KMS-11 (cell line): ENCODE measurements around the gene SLC66A2.
"Not testable (repeated sequence)": the region's sequence is repeated elsewhere in the genome, so short reads cannot be mapped to it uniquely, and the experiment has no call there.

Experiments
- H2AFZ ChIP-seq: fragments of 200-600 bp; sonication (generic); 2 replicates; pipeline ENCODE4 v1.6.1; 2016; ENCODE audit warnings: antibody characterized with exemption, mixed run types, low read depth
- H3K27ac ChIP-seq: fragments of 200-600 bp; sonication (generic); 2 replicates; pipeline ENCODE4 v1.6.1; 2016; ENCODE audit warnings: mild to moderate bottlenecking, mixed run types
- H3K27me3 ChIP-seq: fragments of 200-600 bp; sonication (generic); 2 replicates; pipeline ENCODE4 v1.6.1; 2017; ENCODE audit warnings: mild to moderate bottlenecking, low read depth, mixed run types, moderate library complexity; ENCODE audit not compliant: insufficient read depth
- H3K36me3 ChIP-seq: fragments of 200-600 bp; sonication (generic); 2 replicates; pipeline ENCODE4 v1.6.1; 2017; ENCODE audit warnings: mild to moderate bottlenecking, mixed run types; ENCODE audit not compliant: insufficient read depth
- H3K4me1 ChIP-seq: fragments of 200-600 bp; sonication (generic); 2 replicates; pipeline ENCODE4 v1.6.1; 2016; ENCODE audit warnings: mild to moderate bottlenecking, low read depth, mixed run types; ENCODE audit not compliant: poor library complexity, severe bottlenecking
- H3K4me2 ChIP-seq: fragments of 200-600 bp; sonication (generic); 2 replicates; pipeline ENCODE4 v1.7.0; 2016; ENCODE audit warnings: mild to moderate bottlenecking, mixed run types
- H3K4me3 ChIP-seq: fragments of 200-600 bp; sonication (generic); IDR thresholded peaks from 2 replicates; pipeline ENCODE4 v1.6.1; 2017; ENCODE audit warnings: low read depth, low read length, mixed read lengths; ENCODE audit not compliant: insufficient read depth
- H3K79me2 ChIP-seq: fragments of 200-600 bp; sonication (generic); 2 replicates; pipeline ENCODE4 v1.6.1; 2016; ENCODE audit warnings: low read depth, mixed run types; ENCODE audit not compliant: insufficient read depth
- H3K9ac ChIP-seq: fragments of 200-600 bp; sonication (generic); 2 replicates; pipeline ENCODE4 v1.6.1; 2016; ENCODE audit warnings: mild to moderate bottlenecking, mixed run types
- H4K20me1 ChIP-seq: fragments of 200-600 bp; sonication (generic); 2 replicates; pipeline ENCODE4 v1.6.1; 2016; ENCODE audit warnings: mild to moderate bottlenecking, mixed run types; ENCODE audit not compliant: insufficient read depth
- CTCF ChIP-seq: fragments of 200-600 bp; sonication (generic); conservative IDR thresholded peaks from 2 replicates; pipeline ENCODE4 v1.6.1; 2017; ENCODE audit warnings: low read depth, mild to moderate bottlenecking, antibody characterized with exemption, low read length, moderate library complexity, mixed read lengths

Gene SLC66A2

GRCh38 chr18:79951545-79952455 is at the start of gene SLC66A2:
Gene SLC66A2 (minus strand): TSS chr18:79951653. CDS start chr18:79950926, 727 bp downstream.
- TF ChIP-seq CTCF: no peak
- Histone ChIP-seq H4K20me1 (no peaks in the 10 kb centered on the region), H3K4me3 (no peak within 1 kb of the TSS), H3K4me2 (peak within 1 kb of the TSS; percentile 94), H3K4me1 (peaks cover 7% of the 10 kb centered on the region), H3K79me2 (peaks cover 10% of the 10 kb centered on the region; the same call in 1 of the 2 replicates), H2AFZ (peak within 1 kb of the TSS; percentile 100), H3K9ac (peak within 1 kb of the TSS; percentile 89), H3K27ac (peak within 1 kb of the TSS; percentile 25; the same call in 1 of the 2 replicates), H3K27me3 (no peaks in the 10 kb centered on the region), H3K36me3 (no peaks in the 10 kb centered on the region)

- Histone ChIP-seq H3K4me1 (no peaks in the 10 kb centered on the region), H3K36me3 (no peaks in the 10 kb centered on the region), H3K27me3 (no peaks in the 10 kb centered on the region), H3K27ac (no peak overlapping the region), H3K9ac (no peak overlapping the region), H3K4me3 (no peak overlapping the region), H3K79me2 (no peaks in the 10 kb centered on the region), H4K20me1 (no peaks in the 10 kb centered on the region), H2AFZ (no peak overlapping the region), H3K4me2 (no peak overlapping the region)
- no peak for TF ChIP-seq CTCF
These were observed 49.4 kb upstream of the SLC66A2 start for GRCh38 chr18:80000877-80001276.

GRCh38 chr18:79999701-80000100 is 48.2 kb upstream of the SLC66A2 start:
- H3K4me2 ChIP-seq, H3K27ac ChIP-seq: not testable (repeated sequence)

GRCh38 chr18:79991494-79991893 is 40.0 kb upstream of the SLC66A2 start:
- no peaks in the 10 kb centered on the region for H3K36me3 ChIP-seq
- no peak overlapping the region for H3K9ac ChIP-seq
- H3K27ac ChIP-seq: no peak overlapping the region
- no peak overlapping the region for H2AFZ ChIP-seq
- H4K20me1 ChIP-seq: peaks cover 9% of the 10 kb centered on the region
- peaks cover 18% of the 10 kb centered on the region for H3K79me2 ChIP-seq
- H3K4me3 ChIP-seq: no peak overlapping the region
- TF ChIP-seq CTCF: no peak
- H3K27me3 ChIP-seq: no peaks in the 10 kb centered on the region
- H3K4me1 ChIP-seq: peaks cover 12% of the 10 kb centered on the region
- no peak overlapping the region for H3K4me2 ChIP-seq

More at GRCh38 chr18:79999701-80000100, 48.2 kb upstream of the SLC66A2 start:
- H2AFZ ChIP-seq, H3K27me3 ChIP-seq, H3K4me1 ChIP-seq, H3K36me3 ChIP-seq, H4K20me1 ChIP-seq, H3K79me2 ChIP-seq, H3K4me3 ChIP-seq, H3K9ac ChIP-seq: not testable (repeated sequence)

GRCh38 chr18:79989195-79989497 is 37.7 kb upstream of the SLC66A2 start:
- Histone ChIP-seq H4K20me1 (peaks cover 16% of the 10 kb centered on the region), H3K27me3 (no peaks in the 10 kb centered on the region), H3K36me3 (no peaks in the 10 kb centered on the region), H3K4me3 (peak overlapping the region; percentile 7), H3K4me1 (peaks cover 25% of the 10 kb centered on the region), H3K4me2 (peak overlapping the region; percentile 41; the same call in 1 of the 2 replicates), H3K9ac (peak overlapping the region; percentile 96), H3K27ac (peak overlapping the region; percentile 88; the same call in 1 of the 2 replicates), H3K79me2 (peaks cover 42% of the 10 kb centered on the region), H2AFZ (peak overlapping the region; percentile 88)
- TF ChIP-seq CTCF: no peak
